Smooth muscle cell (in vitro differentiated cells): ENCODE results near the gene TIGD2. TPM values are rescaled to one million over a fixed set of nuclear protein-coding genes. Genes with fewer than 3 reads are reported as not detected.

Source experiments
- DNase-seq: peaks from one replicate; lab custom pipeline; 2025; ENCODE audit not compliant: unreplicated experiment; lab: John Stamatoyannopoulos, UW
- H2AFZ ChIP-seq: fragments of 200-600 bp; sonication (generic); 2 replicates; pipeline ENCODE4 v1.6.0; 2016; ENCODE audit warnings: antibody characterized with exemption, low read depth, mild to moderate bottlenecking
- H3F3A ChIP-seq: fragments of 200-600 bp; sonication (generic); 2 replicates; pipeline ENCODE4 v1.6.0; 2017; ENCODE audit warnings: antibody characterized with exemption, low read depth
- H3K27ac ChIP-seq: fragments of 200-600 bp; sonication (generic); 2 replicates; pipeline ENCODE4 v1.5.1; 2016; ENCODE audit warnings: low read depth, mild to moderate bottlenecking
- H3K27me3 ChIP-seq: fragments of 200-600 bp; sonication (generic); 2 replicates; pipeline ENCODE4 v1.6.1; 2016; ENCODE audit warnings: low read depth, mild to moderate bottlenecking
- H3K36me3 ChIP-seq: fragments of 200-600 bp; sonication (generic); 2 replicates; pipeline ENCODE4 v1.5.1; 2016; ENCODE audit warnings: low read depth
- H3K4me1 ChIP-seq: fragments of 200-600 bp; sonication (generic); 2 replicates; pipeline ENCODE4 v1.5.1; 2016; ENCODE audit warnings: low read depth
- H3K4me2 ChIP-seq: fragments of 200-600 bp; sonication (generic); 2 replicates; pipeline ENCODE4 v1.6.0; 2016; ENCODE audit warnings: mild to moderate bottlenecking
- H3K4me3 ChIP-seq: fragments of 200-600 bp; sonication (generic); 2 replicates; pipeline ENCODE4 v1.5.1; 2016; ENCODE audit warnings: mild to moderate bottlenecking
- H3K79me2 ChIP-seq: fragments of 200-600 bp; sonication (generic); 2 replicates; pipeline ENCODE4 v1.6.0; 2016; ENCODE audit warnings: low read depth, mild to moderate bottlenecking
- H3K9ac ChIP-seq: fragments of 200-600 bp; sonication (generic); 2 replicates; pipeline ENCODE4 v1.6.0; 2016; ENCODE audit warnings: low read depth
- H3K9me3 ChIP-seq: fragments of 200-600 bp; sonication (generic); replicated peaks from 2 replicates; pipeline ENCODE4 v1.5.1; 2016; ENCODE audit warnings: low read depth
- H4K20me1 ChIP-seq: fragments of 200-600 bp; sonication (generic); 2 replicates; pipeline ENCODE4 v1.6.0; 2016; ENCODE audit warnings: low read depth
- CTCF ChIP-seq: fragments of 200-600 bp; sonication (generic); IDR thresholded peaks from 2 replicates; pipeline ENCODE4 v1.5.1; 2017; ENCODE audit warnings: borderline replicate concordance, mild to moderate bottlenecking, antibody characterized with exemption; ENCODE audit not compliant: insufficient read depth, poor library complexity, severe bottlenecking
- WGBS: methylation state at CpG from one replicate; pipeline ENCODE4 v1.1.7; 2016; ENCODE audit warnings: low lambda C conversion rate; 5-methylcytosine and 5-hydroxymethylcytosine counted together
- polyA plus RNA-seq: library from polyadenylated mRNA; unstranded; fragments of >200 nt; fragmentation: Nextera tagmentation; extraction: Ambion mirVana; gene quantifications from 2 replicates; pipeline ENCODE4 v1.2.1, GENCODE V29; 2016
- total RNA-seq: library from RNA; depleted of rRNA; stranded (reverse); fragments of >200 nt; gene quantifications from 2 replicates; pipeline ENCODE4 v1.2.3, GENCODE V29; 2014

Gene TIGD2
- total and polyA plus RNA-seq, 2 experiments from 2014 or later, result 3.8 to 7.5 TPM

DNA sequence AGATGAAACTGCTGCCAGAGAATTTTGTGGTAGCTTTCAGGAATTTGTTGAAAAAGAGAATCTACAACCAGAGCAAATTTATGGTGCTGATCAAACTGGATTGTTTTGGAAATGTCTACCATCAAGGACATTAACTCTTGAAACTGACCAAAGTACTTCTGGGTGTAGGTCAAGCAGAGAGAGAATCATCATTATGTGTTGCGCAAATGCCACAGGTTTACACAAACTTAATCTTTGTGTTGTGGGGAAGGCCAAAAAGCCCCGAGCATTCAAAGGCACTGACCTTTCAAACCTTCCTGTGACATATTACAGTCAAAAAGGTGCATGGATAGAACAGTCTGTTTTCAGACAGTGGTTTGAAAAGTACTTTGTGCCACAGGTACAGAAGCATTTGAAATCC, 2.1 kb downstream of the TIGD2 start:
- 96% methylated on average over 2 of the region's 2 CpGs for WGBS
- no peak for TF ChIP-seq CTCF
- Histone ChIP-seq H3K4me3 (no peak overlapping the region), H3K27me3 (peaks cover 23% of the 10 kb centered on the region), H3K4me1 (peaks cover 6% of the 10 kb centered on the region), H3K4me2 (no peak overlapping the region), H3K79me2 (no peaks in the 10 kb centered on the region), H3K9ac (no peak overlapping the region), H3K27ac (no peak overlapping the region), H3F3A (peaks cover 9% of the 10 kb centered on the region), H3K9me3 (no peaks in the 10 kb centered on the region), H3K36me3 (no peaks in the 10 kb centered on the region), H2AFZ (no peak overlapping the region), H4K20me1 (no peaks in the 10 kb centered on the region)
- no peak for DNase-seq

- no peak overlapping the region for H3K4me2 ChIP-seq
- 95% methylated on average over 3 of the region's 3 CpGs for WGBS
- H3K9ac ChIP-seq, result no peak overlapping the region
- H3F3A ChIP-seq, result peaks cover 9% of the 10 kb centered on the region
- H2AFZ ChIP-seq, result no peak overlapping the region
- no peaks in the 10 kb centered on the region for H4K20me1 ChIP-seq
- H3K27ac ChIP-seq, result no peak overlapping the region
- no peaks in the 10 kb centered on the region for H3K36me3 ChIP-seq
- no peak for TF ChIP-seq CTCF
- peaks cover 19% of the 10 kb centered on the region for H3K27me3 ChIP-seq
- no peaks in the 10 kb centered on the region for H3K79me2 ChIP-seq
- H3K9me3 ChIP-seq, result no peaks in the 10 kb centered on the region
- H3K4me1 ChIP-seq, result peaks cover 6% of the 10 kb centered on the region
- DNase-seq, result no peak
- H3K4me3 ChIP-seq, result no peak overlapping the region
Measured at GRCh38 chr4:89114100-89114499, 2.8 kb downstream of the TIGD2 start.

GRCh38 chr4:89117115-89117514, 5.8 kb downstream of the TIGD2 start:
- DNase-seq, result no peak
- Histone ChIP-seq H4K20me1 (no peaks in the 10 kb centered on the region), H3K27ac (no peak overlapping the region), H3K36me3 (no peaks in the 10 kb centered on the region), H3K9ac (no peak overlapping the region), H3K79me2 (no peaks in the 10 kb centered on the region), H3K4me1 (peaks cover 6% of the 10 kb centered on the region), H3K4me2 (no peak overlapping the region), H3K9me3 (no peaks in the 10 kb centered on the region), H2AFZ (no peak overlapping the region), H3F3A (no peaks in the 10 kb centered on the region), H3K4me3 (no peak overlapping the region), H3K27me3 (no peaks in the 10 kb centered on the region)
- TF ChIP-seq CTCF, result no peak
- WGBS, result 97% methylated on average over 3 of the region's 3 CpGs

GRCh38 chr4:89119166-89119565, 7.8 kb downstream of the TIGD2 start:
- Histone ChIP-seq H3K9me3 (no peaks in the 10 kb centered on the region), H2AFZ (no peak overlapping the region), H3K36me3 (no peaks in the 10 kb centered on the region), H3K4me2 (no peak overlapping the region), H3K9ac (no peak overlapping the region), H3K4me3 (no peak overlapping the region), H3K79me2 (no peaks in the 10 kb centered on the region), H3K4me1 (no peaks in the 10 kb centered on the region), H3K27me3 (no peaks in the 10 kb centered on the region), H3K27ac (no peak overlapping the region), H4K20me1 (no peaks in the 10 kb centered on the region), H3F3A (no peaks in the 10 kb centered on the region)
- DNase-seq, result no peak
- 93% methylated on average over 1 of the region's 1 CpG for WGBS
- TF ChIP-seq CTCF, result no peak
